ENCODE results near the gene NSD1.
A peak's percentile ranks its signal among the peaks of the same experiment; 100 is the strongest.
"Not testable (repeated sequence)": the region's sequence is repeated elsewhere in the genome, so short reads cannot be mapped to it uniquely, and the experiment has no call there.

NSD1 gene

DNA sequence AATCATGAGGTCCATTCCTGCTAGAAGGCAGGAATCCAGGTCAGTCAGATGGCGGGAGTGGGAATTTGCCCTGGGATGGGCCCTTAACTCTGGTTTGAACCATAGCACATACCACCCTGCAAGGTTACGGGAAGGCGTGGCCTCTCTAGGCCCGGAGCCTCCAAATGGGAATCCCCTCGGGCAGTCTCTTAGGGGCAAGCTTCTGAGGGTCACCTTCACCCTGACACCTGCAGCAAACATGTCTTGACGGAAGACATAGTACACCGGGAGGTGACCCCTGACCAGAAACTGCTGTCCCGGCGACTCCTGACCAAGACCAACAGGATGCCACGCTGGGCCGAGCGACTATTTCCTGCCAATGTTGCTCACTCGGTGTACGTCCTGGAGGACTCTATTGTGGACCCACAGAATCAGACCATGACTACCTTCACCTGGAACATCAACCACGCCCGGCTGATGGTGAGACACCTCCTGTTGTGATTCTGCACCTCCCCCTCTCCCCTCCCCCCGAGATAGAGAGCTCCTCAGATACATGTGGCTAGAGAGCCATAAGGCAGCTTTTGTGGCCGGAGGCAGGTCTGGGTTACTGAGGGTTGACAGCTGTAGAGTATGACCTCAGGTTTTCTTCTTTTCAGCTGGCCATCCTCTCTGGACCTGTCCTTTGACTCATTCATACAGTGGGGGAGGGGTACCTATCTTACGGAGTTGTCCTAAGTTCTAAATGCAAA, 171.0 kb downstream of the NSD1 start:
- no peaks in the 10 kb centered on the region for H3K9me3 ChIP-seq (replicated peaks in 1 of 11)
- H3K27me3 ChIP-seq = no peaks in the 10 kb centered on the region
- H3K27ac ChIP-seq = peak overlapping the region; percentile 90 to 100 (median 98)
- H3K36me3 ChIP-seq = peaks cover 31 to 63% (median 47%) of the 10 kb centered on the region in 11 experiments
- no peak for TF ChIP-seq Cebpa-rat (IDR thresholded peaks at IDR 0.05)
- peak overlapping the region; percentile 87 to 97 (median 92) for H3K4me3 ChIP-seq
- peak overlapping the region; percentile 89 to 98 (median 96) for H3K9ac ChIP-seq
- H3K4me2 ChIP-seq = peak overlapping the region; percentile 96 to 100 (median 99)
- peaks cover 69 to 90% (median 74%) of the 10 kb centered on the region in 10 experiments for H3K4me1 ChIP-seq
- H4K20me1 ChIP-seq = peaks cover 0 to 62% (median 15%) of the 10 kb centered on the region in 11 experiments; a peak in 12 of 22 replicates

DNA sequence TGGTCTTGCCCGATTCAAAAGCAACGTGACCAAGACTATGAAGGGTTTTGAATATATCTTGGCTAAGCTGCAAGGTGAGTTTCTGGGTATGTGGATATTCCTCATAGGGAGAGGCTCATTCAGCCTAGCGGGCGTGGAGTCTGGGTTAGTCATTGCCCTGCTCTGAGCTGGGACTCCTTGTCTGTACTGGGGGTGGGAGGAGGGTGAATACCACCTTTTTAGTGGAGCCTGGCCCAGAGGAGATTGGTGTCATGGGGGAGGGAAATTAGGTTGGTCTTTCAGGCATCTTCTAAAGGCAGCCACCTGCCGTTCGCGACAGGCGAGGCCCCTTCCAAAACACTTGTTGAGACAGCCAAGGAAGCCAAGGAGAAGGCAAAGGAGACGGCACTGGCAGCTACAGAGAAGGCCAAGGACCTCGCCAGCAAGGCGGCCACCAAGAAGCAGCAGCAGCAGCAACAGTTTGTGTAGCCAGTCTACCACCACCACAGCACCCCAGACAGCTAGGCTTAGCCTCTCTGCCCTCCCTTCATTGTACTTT, 172.6 kb downstream of the NSD1 start:
- H3K27ac ChIP-seq = peak overlapping the region; percentile 90 to 100 (median 98)
- H3K9me3 ChIP-seq (replicated peaks in 1 of 11); H3K27me3 ChIP-seq: not testable (repeated sequence)
- peak overlapping the region; percentile 89 to 98 (median 96) for H3K9ac ChIP-seq
- peak overlapping the region in 9 of 10 experiments; percentile 91 to 97 (median 92); a peak in 19 of 20 replicates for H3K4me3 ChIP-seq
- peaks cover 0 to 68% (median 26%) of the 10 kb centered on the region in 11 experiments; a peak in 17 of 22 replicates for H4K20me1 ChIP-seq
- H3K4me1 ChIP-seq = peaks cover 70 to 88% (median 74%) of the 10 kb centered on the region in 10 experiments
- peak overlapping the region; percentile 96 to 100 (median 99) for H3K4me2 ChIP-seq
- H3K36me3 ChIP-seq = peaks cover 28 to 68% (median 46%) of the 10 kb centered on the region in 11 experiments

DNA sequence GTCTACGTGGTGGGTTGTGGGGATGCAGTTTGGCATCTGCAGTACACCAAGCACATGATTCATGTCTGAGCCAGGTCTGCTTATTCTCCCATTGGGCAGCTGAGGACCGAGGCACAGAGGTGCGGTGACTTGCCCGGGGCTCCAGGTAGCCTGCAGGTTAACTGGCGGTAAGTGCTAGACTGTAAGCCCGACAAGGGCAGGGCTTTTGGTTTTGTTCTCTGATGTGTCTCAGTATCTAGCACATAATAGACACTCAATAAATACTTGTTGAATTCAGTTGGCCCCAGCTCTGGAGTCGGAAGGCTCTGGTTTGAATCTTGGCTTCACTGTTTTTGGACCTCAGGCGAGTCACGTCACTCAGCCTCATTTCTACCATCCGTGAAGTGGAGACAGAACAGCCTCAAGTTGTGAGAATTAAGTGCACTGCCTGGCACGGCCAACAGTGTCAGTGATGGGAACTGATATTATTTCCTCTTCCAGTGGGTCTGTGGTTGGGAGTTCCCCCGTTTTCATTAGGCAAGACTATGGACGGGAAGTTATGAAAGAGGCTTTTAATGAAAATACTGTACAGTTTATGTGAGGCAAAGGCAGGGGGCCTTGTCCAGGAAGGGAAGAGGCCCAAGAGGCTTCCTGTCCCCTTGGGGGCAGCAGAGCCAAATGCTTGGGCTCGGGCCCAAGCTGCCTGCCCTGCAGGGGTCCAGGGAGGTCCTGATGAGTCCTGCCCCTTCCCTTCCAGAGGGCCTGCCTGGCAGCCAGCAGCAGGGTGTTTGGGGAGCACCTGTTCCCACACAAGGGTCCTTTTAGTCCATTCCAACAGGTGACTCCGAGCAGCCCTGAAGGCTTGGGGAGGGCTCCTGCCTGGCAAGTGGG, 173.3 kb downstream of the NSD1 start:
- peak overlapping the region; percentile 96 to 100 (median 99) for H3K4me2 ChIP-seq
- peaks cover 0 to 64% (median 26%) of the 10 kb centered on the region in 11 experiments; a peak in 17 of 22 replicates for H4K20me1 ChIP-seq
- peaks cover 21 to 61% (median 41%) of the 10 kb centered on the region in 11 experiments for H3K36me3 ChIP-seq
- peak overlapping the region; percentile 92 to 100 (median 98) for H3K27ac ChIP-seq
- no peaks in the 10 kb centered on the region for H3K27me3 ChIP-seq
- peak; percentile 90 to 97 (median 95) for TF ChIP-seq Cebpa-rat (IDR thresholded peaks at IDR 0.05)
- H3K4me1 ChIP-seq = peaks cover 65 to 81% (median 69%) of the 10 kb centered on the region in 10 experiments
- H3K9me3 ChIP-seq (replicated peaks in 1 of 11) = no peaks in the 10 kb centered on the region
- peak overlapping the region; percentile 77 to 97 (median 92) for H3K4me3 ChIP-seq
- peak overlapping the region; percentile 89 to 98 (median 96) for H3K9ac ChIP-seq

DNA sequence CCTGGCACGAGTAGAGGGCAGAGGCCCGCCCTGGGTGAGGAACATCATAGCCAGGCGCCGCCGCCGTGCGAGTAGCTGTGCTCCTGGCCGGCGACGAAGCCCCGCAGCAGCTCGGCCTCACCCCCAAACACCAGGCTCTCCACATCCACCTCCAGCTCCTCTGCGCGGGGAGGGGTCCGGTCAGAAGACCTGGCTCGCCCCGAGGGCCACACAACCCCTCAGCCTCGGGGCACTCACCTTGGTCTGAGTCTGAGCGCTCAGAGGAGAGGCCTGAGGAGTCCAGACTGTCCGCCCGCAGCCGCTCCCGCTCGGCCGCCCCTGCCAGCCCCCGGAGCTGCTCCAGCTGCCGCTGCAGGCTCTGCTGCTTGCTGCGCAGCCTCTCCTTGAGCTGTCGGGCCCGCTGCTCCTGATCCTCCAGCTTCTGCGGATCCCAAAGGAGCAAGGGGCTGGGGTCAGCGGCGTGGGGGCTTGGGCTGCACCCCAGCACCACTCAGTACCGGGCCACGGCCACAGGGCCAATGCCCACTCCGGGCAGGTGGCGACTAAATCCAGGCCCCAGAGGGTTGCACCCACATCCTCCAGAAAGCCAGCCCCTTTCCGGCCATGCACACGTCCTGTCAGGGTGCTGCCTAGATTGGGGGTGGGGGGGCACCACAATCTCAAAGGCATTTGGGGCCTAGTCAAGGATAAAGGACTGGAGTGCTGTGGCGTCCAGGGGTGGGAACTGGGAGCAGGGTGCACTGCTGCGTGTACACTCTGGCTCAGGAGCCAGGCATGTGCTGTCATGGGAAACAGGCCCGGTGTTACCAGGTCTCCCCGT, 174.2 kb downstream of the NSD1 start:
- H3K9ac ChIP-seq = peak overlapping the region; percentile 89 to 98 (median 96)
- no peaks in the 10 kb centered on the region for H3K27me3 ChIP-seq
- H3K9me3 ChIP-seq (replicated peaks in 1 of 11) = no peaks in the 10 kb centered on the region
- peak overlapping the region; percentile 96 to 100 (median 99) for H3K4me2 ChIP-seq
- peak overlapping the region; percentile 77 to 97 (median 92) for H3K4me3 ChIP-seq
- H3K27ac ChIP-seq = peak overlapping the region; percentile 92 to 100 (median 98)
- peaks cover 5 to 64% (median 26%) of the 10 kb centered on the region in 11 experiments; a peak in 17 of 22 replicates for H4K20me1 ChIP-seq
- peaks cover 18 to 55% (median 38%) of the 10 kb centered on the region in 11 experiments for H3K36me3 ChIP-seq
- peaks cover 60 to 76% (median 68%) of the 10 kb centered on the region in 10 experiments for H3K4me1 ChIP-seq
- no peak for TF ChIP-seq Cebpa-rat (IDR thresholded peaks at IDR 0.05)

DNA sequence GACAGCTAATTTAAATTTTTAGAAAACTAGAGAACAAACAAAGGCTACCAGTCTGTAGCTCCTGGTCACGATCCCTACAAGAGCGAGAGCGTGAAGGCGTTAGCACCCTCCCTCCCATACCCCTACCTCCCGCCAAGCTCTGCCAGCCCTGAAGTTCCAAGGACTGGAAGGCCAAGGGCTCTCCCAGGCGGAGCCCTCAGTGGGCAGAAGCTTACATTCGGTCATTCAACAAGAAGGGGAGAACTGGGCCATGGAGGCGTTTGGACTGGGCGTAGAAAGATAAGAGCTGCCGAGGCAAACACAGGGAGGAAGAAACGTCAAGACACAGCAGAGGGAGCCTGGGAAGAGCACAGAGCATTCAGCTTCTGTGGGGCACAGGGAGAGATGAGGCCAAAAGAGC, 175.2 kb downstream of the NSD1 start:
- Histone ChIP-seq H4K20me1 (peaks cover 9 to 68% (median 28%) of the 10 kb centered on the region in 11 experiments; a peak in 17 of 22 replicates), H3K9me3 (replicated peaks in 1 of 11) (no peaks in the 10 kb centered on the region), H3K4me3 (peak overlapping the region in 9 of 10 experiments; percentile 1 to 97 (median 91); a peak in 16 of 20 replicates), H3K27ac (peak overlapping the region; percentile 92 to 100 (median 98)), H3K27me3 (no peaks in the 10 kb centered on the region), H3K9ac (peak overlapping the region; percentile 89 to 98 (median 96)), H3K4me1 (peaks cover 70 to 81% (median 78%) of the 10 kb centered on the region in 10 experiments), H3K36me3 (peaks cover 18 to 55% (median 38%) of the 10 kb centered on the region in 11 experiments), H3K4me2 (peak overlapping the region; percentile 96 to 100 (median 99))
- no peak for TF ChIP-seq Cebpa-rat (IDR thresholded peaks at IDR 0.05)

DNA sequence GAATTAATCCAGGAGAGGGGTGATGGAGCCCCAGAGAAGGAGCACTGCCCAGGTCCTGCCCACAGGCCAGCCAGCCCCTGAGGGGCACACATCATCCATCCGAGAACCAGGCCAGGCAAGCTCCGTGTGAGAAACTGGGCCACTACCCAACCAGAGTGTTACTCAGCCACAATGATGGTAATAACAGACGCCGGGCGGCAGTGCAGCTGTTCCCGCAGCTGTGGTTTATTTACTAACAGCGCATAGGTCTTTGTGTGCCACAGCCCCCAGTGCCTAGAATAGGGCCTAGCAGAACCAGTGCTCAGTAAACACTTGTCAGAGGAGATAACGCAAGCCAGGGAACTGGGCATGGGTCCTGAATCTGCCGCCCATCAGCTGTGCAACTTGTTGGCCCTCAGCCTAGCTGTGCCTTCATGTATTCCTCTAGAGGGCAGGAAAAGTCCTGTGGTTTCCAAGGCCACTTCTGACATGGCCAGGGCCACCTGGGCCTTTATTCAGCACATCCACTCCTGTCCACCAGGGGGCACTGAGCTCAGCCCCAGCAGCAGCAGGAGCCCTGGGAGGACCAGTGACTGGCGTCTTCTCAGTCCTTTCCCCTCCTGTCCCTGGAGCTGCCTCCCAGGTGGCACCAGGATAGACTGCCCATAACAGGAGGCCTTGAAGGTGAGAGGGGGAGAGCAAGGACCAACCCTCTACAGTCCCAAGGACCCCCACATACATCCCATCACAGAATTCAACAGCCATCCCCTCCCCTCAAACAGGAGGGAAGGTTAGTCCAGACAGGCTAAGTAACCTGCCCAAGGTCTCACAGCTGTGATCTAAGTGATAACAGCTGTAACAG, 176.0 kb downstream of the NSD1 start:
- H3K4me1 ChIP-seq = peaks cover 73 to 81% (median 78%) of the 10 kb centered on the region in 10 experiments
- H4K20me1 ChIP-seq = peaks cover 12 to 63% (median 26%) of the 10 kb centered on the region in 11 experiments; a peak in 17 of 22 replicates
- no peaks in the 10 kb centered on the region for H3K27me3 ChIP-seq
- peak overlapping the region; percentile 89 to 98 (median 96); a peak in 21 of 22 replicates for H3K9ac ChIP-seq
- H3K9me3 ChIP-seq (replicated peaks in 1 of 11) = no peaks in the 10 kb centered on the region
- H3K36me3 ChIP-seq = peaks cover 18 to 49% (median 32%) of the 10 kb centered on the region in 11 experiments
- peak overlapping the region; percentile 35 to 97 (median 91) for H3K4me3 ChIP-seq
- TF ChIP-seq Cebpa-rat (IDR thresholded peaks at IDR 0.05) = no peak
- peak overlapping the region; percentile 92 to 100 (median 98); a peak in 21 of 22 replicates for H3K27ac ChIP-seq
- H3K4me2 ChIP-seq = peak overlapping the region; percentile 96 to 100 (median 99)

DNA sequence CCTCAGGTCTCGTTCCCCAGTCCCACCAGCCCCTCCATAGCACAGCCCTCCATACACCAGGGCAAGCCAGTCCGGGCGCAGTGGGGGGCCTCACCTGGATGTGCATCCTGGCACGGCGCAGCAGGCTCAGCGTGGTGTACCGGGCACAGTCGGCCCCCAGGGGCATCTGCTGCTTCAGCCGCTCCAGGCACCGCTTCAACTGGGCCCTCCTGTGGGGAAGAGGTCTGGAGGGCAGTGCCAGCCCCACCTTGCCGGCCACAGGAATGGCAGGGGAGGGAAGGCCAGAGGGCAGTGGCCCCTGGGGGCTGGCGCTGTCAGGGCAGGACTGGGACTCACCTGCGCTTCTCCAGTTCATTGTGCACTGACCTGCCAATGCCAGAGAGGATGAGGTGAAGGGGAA, 176.8 kb downstream of the NSD1 start:
- Histone ChIP-seq H3K9ac (peak overlapping the region; percentile 60 to 98 (median 96); a peak in 21 of 22 replicates), H3K9me3 (replicated peaks in 1 of 11) (no peaks in the 10 kb centered on the region), H3K36me3 (peaks cover 12 to 42% (median 24%) of the 10 kb centered on the region in 11 experiments), H3K4me1 (peaks cover 69 to 80% (median 74%) of the 10 kb centered on the region in 10 experiments), H3K27ac (peak overlapping the region in 10 of 11 experiments; percentile 95 to 100 (median 98); a peak in 20 of 22 replicates), H3K4me2 (peak overlapping the region; percentile 96 to 100 (median 99)), H4K20me1 (peaks cover 15 to 61% (median 26%) of the 10 kb centered on the region in 11 experiments; a peak in 17 of 22 replicates), H3K4me3 (peak overlapping the region; percentile 35 to 97 (median 91)), H3K27me3 (no peaks in the 10 kb centered on the region)
- no peak for TF ChIP-seq Cebpa-rat (IDR thresholded peaks at IDR 0.05)
